ENCODE results near the gene MEGF6.

The MEGF6 gene

GRCh38 chr1:3611170-3612019 is at the start of gene MEGF6:
TSS of gene MEGF6 (minus strand) at chr1:3611508. CDS start at chr1:3611268, 240 bp downstream.
- DNase-seq = no peak

- no peak for DNase-seq
Measured at GRCh38 chr1:3660704-3661103, 49.4 kb upstream of the MEGF6 start.

- DNase-seq = no peak
Measured at GRCh38 chr1:3659093-3659492, 47.8 kb upstream of the MEGF6 start.

- no peak for DNase-seq
Measured at GRCh38 chr1:3658231-3658615, 46.9 kb upstream of the MEGF6 start.

GRCh38 chr1:3657578-3658230 is 46.4 kb upstream of the MEGF6 start:
- no peak for DNase-seq

GRCh38 chr1:3657096-3657475 is 45.8 kb upstream of the MEGF6 start:
- no peak for DNase-seq

GRCh38 chr1:3656450-3657095 is 45.3 kb upstream of the MEGF6 start:
- no peak for DNase-seq

- DNase-seq = no peak
Measured at GRCh38 chr1:3654549-3655281, 43.4 kb upstream of the MEGF6 start.

GRCh38 chr1:3653286-3653618 is 41.9 kb upstream of the MEGF6 start:
- no peak for DNase-seq

GRCh38 chr1:3652548-3653285 is 41.4 kb upstream of the MEGF6 start:
- no peak for DNase-seq

GRCh38 chr1:3651930-3652547 is 40.7 kb upstream of the MEGF6 start, which contains the start of gene TP73:
TSS of gene TP73 (plus strand) at chr1:3652516. CDS start at chr1:3682366, 29,850 bp downstream.
- DNase-seq = no peak

GRCh38 chr1:3651026-3651929 is 40.0 kb upstream of the MEGF6 start:
- DNase-seq = no peak

GRCh38 chr1:3650248-3651025 is 39.1 kb upstream of the MEGF6 start:
- no peak for DNase-seq

GRCh38 chr1:3649342-3650247 is 38.3 kb upstream of the MEGF6 start, which contains the start of gene WRAP73:
TSS of gene WRAP73 (minus strand) at chr1:3650103. CDS start at chr1:3649999, 104 bp downstream.
- no peak for DNase-seq

GRCh38 chr1:3646596-3646995 is 35.3 kb upstream of the MEGF6 start:
- DNase-seq = no peak

- DNase-seq = no peak
Measured at GRCh38 chr1:3645666-3646355, 34.5 kb upstream of the MEGF6 start.

GRCh38 chr1:3645247-3645646 is 33.9 kb upstream of the MEGF6 start:
- no peak for DNase-seq

- DNase-seq = no peak
Measured at GRCh38 chr1:3644273-3644672, 33.0 kb upstream of the MEGF6 start.
